Middle frontal gyrus (tissue), 1 donor: ENCODE measurements around the gene TMEM108.

Experiments used
- DNase-seq: peaks from one replicate; pipeline ENCODE4 v3.0.0-alpha.2; 2015; ENCODE audit warnings: low spot score; ENCODE audit errors: extremely low spot score

The TMEM108 gene

DNA sequence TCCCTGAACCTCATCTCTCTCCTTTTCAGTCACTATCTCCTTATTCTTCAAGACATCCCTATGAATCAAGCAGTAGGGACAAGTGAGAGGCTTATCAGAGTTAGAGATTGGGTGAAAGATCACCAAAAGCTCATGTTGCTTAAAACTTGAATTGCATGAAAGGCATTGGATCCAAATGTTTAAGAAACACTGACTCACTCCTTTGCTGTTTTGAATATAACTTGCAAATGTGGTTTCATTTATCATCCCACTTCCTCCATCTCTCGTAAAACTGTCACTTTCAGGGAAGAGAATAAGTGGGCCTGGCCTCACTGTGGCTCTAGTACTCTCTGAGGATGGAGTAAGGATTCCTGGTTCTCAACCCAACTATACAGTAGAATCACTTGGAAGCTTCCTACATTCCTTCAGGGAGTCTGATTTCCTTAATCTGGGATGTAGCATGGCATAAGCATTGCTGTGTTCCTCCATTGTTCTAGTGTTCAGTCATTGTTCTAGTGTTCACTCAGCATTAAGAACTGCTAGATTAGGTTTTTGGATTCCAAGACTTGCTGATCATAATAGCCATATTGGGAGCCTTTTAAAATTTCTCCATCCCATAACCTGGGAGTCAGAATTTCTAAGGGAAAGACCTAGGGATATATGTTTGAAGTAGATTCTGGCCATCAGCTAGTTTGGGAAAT lies 171.8 kb downstream of the TMEM108 start:
- DNase-seq, result no peak

GRCh38 chr3:133210656-133211055 lies 172.5 kb downstream of the TMEM108 start:
- no peak for DNase-seq

GRCh38 chr3:133211449-133211848 lies 173.3 kb downstream of the TMEM108 start:
- no peak for DNase-seq

GRCh38 chr3:133211856-133212255 lies 173.7 kb downstream of the TMEM108 start:
- DNase-seq, result no peak

DNA sequence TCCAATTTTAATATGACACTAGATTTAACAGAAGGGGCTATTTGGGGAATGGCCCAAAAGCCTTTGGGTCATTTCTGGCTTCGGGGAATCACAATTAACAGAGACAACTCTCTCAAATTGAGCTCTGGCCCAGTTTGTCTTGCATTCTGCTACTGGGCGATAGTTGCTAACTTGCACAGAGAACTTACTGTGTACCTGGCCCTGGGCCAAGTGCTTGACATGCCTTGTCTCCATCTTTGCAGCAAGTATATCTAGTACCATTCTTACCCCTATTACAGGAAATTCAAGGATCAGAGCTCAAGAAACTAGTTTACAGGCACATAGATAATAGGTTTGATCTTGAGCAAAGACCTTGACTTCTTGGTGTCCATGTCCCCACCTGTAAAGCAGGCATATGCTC lies 175.7 kb downstream of the TMEM108 start:
- DNase-seq, result no peak

GRCh38 chr3:133227813-133228212 lies 189.6 kb downstream of the TMEM108 start:
- no peak for DNase-seq

DNA sequence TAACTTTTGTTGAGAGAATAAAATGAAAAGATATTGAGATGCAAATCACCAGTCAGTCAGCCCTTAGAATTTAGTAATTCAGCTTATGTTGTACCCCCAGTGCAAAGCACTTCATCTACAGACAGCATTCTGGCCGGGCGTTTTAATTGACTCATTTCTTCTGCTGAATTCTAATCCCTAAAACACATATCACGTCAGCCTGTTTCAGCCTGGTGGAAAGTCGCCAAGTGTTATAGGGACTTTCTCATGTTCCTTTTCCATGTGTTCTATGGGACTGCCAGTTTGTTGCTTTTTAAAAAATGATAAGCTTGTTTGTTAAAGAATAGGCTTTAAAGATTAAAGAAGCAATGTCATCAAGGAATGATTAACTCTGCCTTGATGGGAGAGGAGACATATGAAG lies 192.0 kb downstream of the TMEM108 start:
- no peak for DNase-seq

GRCh38 chr3:133236901-133237300 lies 198.7 kb downstream of the TMEM108 start:
- DNase-seq, result no peak

GRCh38 chr3:133237380-133237779 lies 199.2 kb downstream of the TMEM108 start:
- DNase-seq, result no peak

GRCh38 chr3:133238015-133238414 lies 199.8 kb downstream of the TMEM108 start:
- DNase-seq, result no peak

DNA sequence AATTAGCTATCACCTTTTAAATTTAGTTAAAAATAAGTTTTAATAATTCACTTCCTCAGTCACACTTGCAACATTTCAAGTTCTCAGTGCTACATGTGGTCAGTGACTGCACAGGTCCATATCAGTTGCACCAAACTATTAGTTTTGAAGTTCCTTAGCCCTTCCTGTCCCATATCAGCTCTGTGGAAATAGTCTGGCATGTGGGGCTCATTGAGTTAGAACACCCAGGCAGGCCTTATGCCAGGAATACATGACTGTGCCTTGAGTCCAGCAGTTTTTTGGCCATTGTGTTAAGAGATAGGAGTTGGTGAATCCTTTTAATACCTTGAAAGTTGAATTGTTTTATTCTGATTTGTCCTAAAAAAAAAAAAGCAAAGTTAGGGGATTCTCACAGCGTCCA lies 207.9 kb downstream of the TMEM108 start:
- DNase-seq, result no peak

DNA sequence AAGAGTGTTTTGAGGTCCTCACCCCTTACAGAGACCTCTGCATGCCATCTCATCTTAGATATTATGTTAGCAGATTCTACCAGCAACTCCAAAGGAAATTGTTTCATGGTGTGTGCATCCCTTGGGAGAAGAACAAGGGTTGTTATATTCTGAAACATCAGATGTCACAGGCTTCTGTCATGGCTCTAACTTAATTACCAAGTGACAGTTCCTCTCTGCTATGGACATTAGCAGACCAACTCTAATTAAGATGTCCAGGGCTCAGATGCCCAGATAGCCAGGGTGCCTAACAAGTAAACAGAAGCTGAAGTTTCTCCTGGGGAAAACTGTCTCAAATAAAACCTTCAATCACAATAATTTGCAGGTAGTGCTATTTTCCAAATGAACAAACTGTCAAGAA lies 208.6 kb downstream of the TMEM108 start:
- DNase-seq, result no peak

DNA sequence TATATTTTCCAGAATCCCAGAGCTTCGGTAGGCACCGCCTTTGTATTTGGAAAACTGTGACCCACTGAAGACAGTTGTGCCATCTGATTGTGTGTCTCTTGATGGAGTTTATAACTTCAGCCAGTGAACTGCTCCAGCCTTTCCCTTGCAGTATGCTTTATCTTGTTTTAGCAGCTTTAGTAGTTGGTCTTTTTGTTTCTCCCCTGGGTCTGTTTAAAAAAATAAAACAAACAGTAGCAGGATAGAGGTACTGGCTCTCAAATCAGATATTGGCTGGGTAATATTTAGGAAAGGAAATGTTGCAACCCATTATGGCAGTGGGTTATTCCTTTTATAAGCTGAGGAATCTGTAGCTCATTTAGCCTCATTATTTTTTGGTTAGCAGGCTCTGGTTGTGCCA lies 210.2 kb downstream of the TMEM108 start:
- DNase-seq, result no peak

GRCh38 chr3:133249490-133249889 lies 211.3 kb downstream of the TMEM108 start:
- DNase-seq, result no peak

- no peak for DNase-seq
Observed at GRCh38 chr3:133254151-133254550, 216.0 kb downstream of the TMEM108 start.

DNA sequence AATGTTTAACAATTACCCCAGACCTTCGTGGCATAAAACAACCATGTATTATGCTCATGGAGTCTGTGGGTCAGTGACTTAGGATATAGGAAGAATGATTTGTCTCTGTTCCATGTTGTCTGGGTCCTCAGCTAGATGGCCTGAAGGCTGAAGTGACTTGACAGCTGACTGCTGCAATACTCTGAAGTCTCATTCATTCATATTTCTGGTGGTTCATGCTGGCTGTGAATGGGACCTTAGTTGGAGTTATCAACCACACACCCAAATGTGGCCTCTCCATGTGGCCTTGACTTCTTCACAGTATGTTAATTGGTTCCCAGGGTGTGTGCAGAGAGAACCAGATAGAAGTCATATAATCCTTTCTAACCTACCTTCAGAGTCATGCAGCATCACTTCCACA lies 216.5 kb downstream of the TMEM108 start:
- no peak for DNase-seq

DNA sequence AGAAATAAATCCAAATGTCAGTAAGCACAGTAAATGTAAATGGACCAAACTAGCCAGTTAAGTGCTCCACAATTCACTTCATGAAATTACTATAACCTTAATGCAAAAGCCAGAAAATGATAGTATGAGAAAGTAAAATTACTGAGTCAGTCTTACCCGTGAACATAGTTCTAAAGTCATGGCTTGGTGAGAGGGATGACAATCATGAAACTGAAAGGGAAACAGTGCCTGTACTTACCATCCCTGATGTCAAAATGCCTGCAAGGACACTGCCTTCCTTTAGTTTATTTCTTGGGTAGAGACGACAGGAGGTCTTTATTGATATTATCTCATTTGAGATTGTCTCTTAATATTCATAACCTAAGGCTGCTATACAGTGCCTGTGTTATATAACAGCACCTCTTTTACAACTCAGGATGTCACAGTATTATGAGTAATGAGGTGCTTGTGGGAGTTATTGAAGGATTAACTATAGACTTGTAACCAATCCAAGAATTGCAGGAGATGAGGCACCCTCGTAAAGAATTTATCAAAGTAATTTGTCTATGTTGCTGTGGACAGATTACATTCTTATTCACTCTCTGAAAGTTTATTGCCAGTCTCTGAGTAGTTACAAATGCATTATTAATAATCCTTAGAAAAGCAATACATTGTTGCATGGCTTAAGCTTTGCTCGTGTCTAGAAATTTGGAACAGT lies 218.7 kb downstream of the TMEM108 start:
- no peak for DNase-seq

DNA sequence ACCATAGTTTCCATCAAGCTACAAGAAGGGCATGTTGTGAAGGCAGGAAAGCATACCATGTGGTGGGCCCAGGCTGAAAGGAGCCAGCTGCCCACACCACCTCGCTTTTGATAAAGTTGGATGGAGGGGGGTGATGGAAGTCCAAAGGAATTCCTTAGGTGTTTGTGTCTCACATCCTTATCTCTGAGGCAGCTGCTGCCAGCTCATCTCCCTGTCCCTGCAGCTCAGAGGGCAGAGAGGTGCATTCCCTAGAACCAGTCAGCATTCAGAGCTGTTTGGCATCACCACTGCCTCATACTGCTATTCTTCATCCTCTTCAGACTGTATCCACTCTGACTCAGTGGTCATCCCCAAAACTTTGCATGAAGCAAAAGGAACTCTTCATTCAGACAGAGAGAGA lies 220.2 kb downstream of the TMEM108 start:
- DNase-seq, result no peak

GRCh38 chr3:133259767-133260166 lies 221.6 kb downstream of the TMEM108 start:
- no peak for DNase-seq

GRCh38 chr3:133262333-133262732 lies 224.1 kb downstream of the TMEM108 start:
- no peak for DNase-seq

DNA sequence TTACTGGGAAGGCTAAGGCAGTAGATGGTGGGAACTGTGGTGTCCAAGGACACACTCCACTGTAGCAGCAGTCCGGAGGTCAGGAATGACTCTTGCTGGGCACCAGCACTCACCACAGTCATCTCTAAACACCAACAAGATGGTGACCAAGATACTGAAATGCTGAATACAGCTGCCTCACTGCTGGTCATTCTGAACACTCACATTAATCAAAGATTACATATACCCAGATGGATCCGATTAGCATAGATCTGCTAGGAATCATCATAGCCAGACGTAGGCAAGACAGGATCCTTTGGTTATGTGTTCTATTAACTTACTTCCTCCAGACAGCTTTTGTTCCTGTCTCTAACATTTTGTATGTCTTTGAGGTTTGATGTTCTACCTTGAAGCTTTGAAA lies 226.7 kb downstream of the TMEM108 start:
- DNase-seq, result no peak

GRCh38 chr3:133268726-133269134 lies 230.5 kb downstream of the TMEM108 start:
- no peak for DNase-seq

- no peak for DNase-seq
Observed at GRCh38 chr3:133269393-133269792, 231.2 kb downstream of the TMEM108 start.
